ENCODE measurements around the gene PIGL.
"Not testable (repeated sequence)": the region's sequence is repeated elsewhere in the genome, so short reads cannot be mapped to it uniquely, and the experiment has no call there.

Gene PIGL

DNA sequence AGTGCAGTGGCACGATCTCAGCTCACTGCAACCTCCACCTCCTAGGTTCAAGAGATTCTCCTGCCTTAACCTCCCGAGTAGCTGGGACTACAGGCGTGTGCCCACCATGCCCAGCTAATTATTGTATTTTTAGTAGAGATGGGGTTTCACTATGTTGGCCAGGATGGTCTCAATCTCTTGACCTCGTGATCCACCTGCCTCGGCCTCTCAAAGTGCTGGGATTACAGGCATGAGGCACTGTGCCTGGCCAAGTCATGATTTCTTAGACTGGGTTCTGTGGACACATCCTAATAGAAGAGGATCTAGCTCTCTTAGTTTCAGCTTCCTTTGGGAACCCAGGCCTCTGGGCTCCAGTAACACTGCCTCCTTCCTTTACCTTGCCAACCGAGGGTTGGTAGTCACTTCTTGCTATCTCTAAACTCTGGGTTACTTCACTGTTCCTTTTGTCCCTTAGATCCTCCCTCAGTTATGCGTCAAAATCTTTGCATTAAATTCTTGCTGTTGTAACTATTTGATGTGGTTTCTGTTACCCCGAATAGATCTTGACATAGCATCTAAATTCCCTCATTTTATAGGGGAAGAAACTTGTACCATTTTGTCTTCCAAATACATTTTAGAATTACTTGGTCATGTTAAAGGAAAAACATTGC, 13.0 kb downstream of the PIGL start:
- H3K4me2 ChIP-seq (ENCODE audit: low read length); H3K4me3 ChIP-seq (ENCODE audit: low read length); H3K36me3 ChIP-seq (ENCODE audit: insufficient read depth, low read length); H3K9me3 ChIP-seq (replicated peaks; ENCODE audit: low read length); H3K27me3 ChIP-seq (ENCODE audit: control insufficient read depth, insufficient read depth, low read length); H3K9ac ChIP-seq (ENCODE audit: low read depth, low read length); H3K4me1 ChIP-seq (ENCODE audit: control insufficient read depth, insufficient read depth, low read length): not testable (repeated sequence)

GRCh38 chr17:16232391-16232790, 15.4 kb downstream of the PIGL start:
- Histone ChIP-seq H3K4me1 (ENCODE audit: control insufficient read depth, insufficient read depth, low read length) (peaks cover 2% of the 10 kb centered on the region), H3K4me3 (ENCODE audit: low read length) (no peak overlapping the region), H3K36me3 (ENCODE audit: insufficient read depth, low read length) (no peaks in the 10 kb centered on the region), H3K4me2 (ENCODE audit: low read length) (no peak overlapping the region), H3K9ac (ENCODE audit: low read depth, low read length) (no peak overlapping the region), H3K27me3 (ENCODE audit: control insufficient read depth, insufficient read depth, low read length) (no peaks in the 10 kb centered on the region), H3K9me3 (replicated peaks; ENCODE audit: low read length) (no peaks in the 10 kb centered on the region)

DNA sequence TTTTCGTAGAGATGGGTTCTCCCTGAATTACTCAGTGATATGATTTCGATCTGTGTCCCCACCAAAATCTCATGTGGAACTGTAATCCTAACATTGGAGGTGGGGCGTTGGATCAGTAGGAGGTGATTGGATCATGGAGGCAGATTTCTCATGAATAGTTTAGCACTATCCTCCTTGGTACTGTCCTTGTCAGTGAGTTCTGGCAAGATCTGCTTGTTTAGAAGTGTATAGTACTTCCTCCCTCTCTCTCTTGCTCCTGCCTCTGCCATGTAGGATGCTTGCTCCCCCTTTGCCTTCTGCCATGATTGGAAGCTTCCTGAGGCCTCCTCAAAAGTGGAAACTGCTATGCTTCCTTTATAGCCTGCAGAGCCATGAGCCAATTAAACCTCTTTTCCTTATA, 22.9 kb downstream of the PIGL start:
- peaks cover 5% of the 10 kb centered on the region for H3K4me1 ChIP-seq (ENCODE audit: control insufficient read depth, insufficient read depth, low read length)
- H3K9ac ChIP-seq (ENCODE audit: low read depth, low read length): no peak overlapping the region
- H3K36me3 ChIP-seq (ENCODE audit: insufficient read depth, low read length): no peaks in the 10 kb centered on the region
- no peaks in the 10 kb centered on the region for H3K27me3 ChIP-seq (ENCODE audit: control insufficient read depth, insufficient read depth, low read length)
- H3K4me3 ChIP-seq (ENCODE audit: low read length): no peak overlapping the region
- no peaks in the 10 kb centered on the region for H3K9me3 ChIP-seq (replicated peaks; ENCODE audit: low read length)
- H3K4me2 ChIP-seq (ENCODE audit: low read length): no peak overlapping the region

DNA sequence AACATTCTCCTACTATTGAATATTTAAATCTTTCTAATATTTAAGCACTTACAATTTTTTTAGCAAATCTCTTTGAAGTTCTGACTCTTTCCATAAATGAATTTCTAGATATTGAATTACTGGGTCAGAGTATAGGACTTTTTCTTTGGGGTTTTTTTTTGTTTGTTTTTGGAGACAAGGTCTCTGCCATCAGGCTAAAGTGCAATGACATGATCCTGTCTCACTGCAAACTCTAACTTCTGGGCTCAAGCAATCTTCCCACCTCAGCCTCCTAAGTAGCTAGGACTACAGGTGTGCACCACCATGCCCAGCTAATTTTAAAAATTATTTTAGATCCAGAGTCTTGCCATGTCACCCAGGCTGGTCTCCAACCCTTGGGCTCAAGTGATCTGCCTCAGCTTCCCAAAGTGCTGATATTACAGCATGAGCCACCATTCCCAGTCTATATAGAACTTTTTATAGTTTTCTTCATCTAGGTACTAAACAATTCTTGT, 24.9 kb downstream of the PIGL start:
- Histone ChIP-seq H3K9ac (ENCODE audit: low read depth, low read length) (no peak overlapping the region), H3K4me1 (ENCODE audit: control insufficient read depth, insufficient read depth, low read length) (peaks cover 5% of the 10 kb centered on the region), H3K36me3 (ENCODE audit: insufficient read depth, low read length) (no peaks in the 10 kb centered on the region), H3K27me3 (ENCODE audit: control insufficient read depth, insufficient read depth, low read length) (no peaks in the 10 kb centered on the region), H3K4me2 (ENCODE audit: low read length) (no peak overlapping the region), H3K4me3 (ENCODE audit: low read length) (no peak overlapping the region), H3K9me3 (replicated peaks; ENCODE audit: low read length) (no peaks in the 10 kb centered on the region)

GRCh38 chr17:16243385-16243784, 26.4 kb downstream of the PIGL start:
- no peaks in the 10 kb centered on the region for H3K9me3 ChIP-seq (replicated peaks; ENCODE audit: low read length)
- no peak overlapping the region for H3K9ac ChIP-seq (ENCODE audit: low read depth, low read length)
- H3K4me1 ChIP-seq (ENCODE audit: control insufficient read depth, insufficient read depth, low read length): peaks cover 5% of the 10 kb centered on the region
- H3K4me3 ChIP-seq (ENCODE audit: low read length): no peak overlapping the region
- H3K4me2 ChIP-seq (ENCODE audit: low read length): no peak overlapping the region
- H3K36me3 ChIP-seq (ENCODE audit: insufficient read depth, low read length): no peaks in the 10 kb centered on the region
- no peaks in the 10 kb centered on the region for H3K27me3 ChIP-seq (ENCODE audit: control insufficient read depth, insufficient read depth, low read length)

- H3K4me3 ChIP-seq (ENCODE audit: low read length): no peak overlapping the region
- no peaks in the 10 kb centered on the region for H3K36me3 ChIP-seq (ENCODE audit: insufficient read depth, low read length)
- H3K9me3 ChIP-seq (replicated peaks; ENCODE audit: low read length): no peaks in the 10 kb centered on the region
- H3K4me1 ChIP-seq (ENCODE audit: control insufficient read depth, insufficient read depth, low read length): peaks cover 5% of the 10 kb centered on the region
- no peaks in the 10 kb centered on the region for H3K27me3 ChIP-seq (ENCODE audit: control insufficient read depth, insufficient read depth, low read length)
- H3K4me2 ChIP-seq (ENCODE audit: low read length): no peak overlapping the region
- H3K9ac ChIP-seq (ENCODE audit: low read depth, low read length): no peak overlapping the region
Measured at GRCh38 chr17:16243801-16244567, 27.0 kb downstream of the PIGL start.

DNA sequence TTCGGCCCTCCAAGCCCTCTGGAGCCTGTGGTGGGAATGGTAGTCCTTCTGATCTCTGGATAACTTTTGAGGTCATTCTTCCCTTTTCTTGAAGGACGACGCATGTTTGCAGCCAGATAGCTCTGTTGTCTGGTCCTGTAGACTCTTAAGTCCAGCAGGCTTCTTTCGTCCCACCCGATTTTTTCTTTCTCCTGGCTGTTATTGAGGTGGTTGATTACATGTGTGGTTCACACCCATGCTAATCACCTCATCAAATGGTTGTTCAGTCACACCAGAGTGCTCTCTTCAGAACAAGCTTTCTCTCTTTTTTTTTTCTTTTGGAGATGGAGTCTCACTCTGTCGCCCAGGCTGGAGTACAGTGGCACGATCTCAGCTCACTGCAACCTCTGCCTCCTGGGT, 30.6 kb downstream of the PIGL start:
- peaks cover 14% of the 10 kb centered on the region for H3K4me1 ChIP-seq (ENCODE audit: control insufficient read depth, insufficient read depth, low read length)
- no peak overlapping the region for H3K9ac ChIP-seq (ENCODE audit: low read depth, low read length)
- no peak overlapping the region for H3K4me2 ChIP-seq (ENCODE audit: low read length)
- H3K36me3 ChIP-seq (ENCODE audit: insufficient read depth, low read length): no peaks in the 10 kb centered on the region
- H3K4me3 ChIP-seq (ENCODE audit: low read length): no peak overlapping the region
- no peaks in the 10 kb centered on the region for H3K9me3 ChIP-seq (replicated peaks; ENCODE audit: low read length)
- no peaks in the 10 kb centered on the region for H3K27me3 ChIP-seq (ENCODE audit: control insufficient read depth, insufficient read depth, low read length)

GRCh38 chr17:16250635-16251034, 33.6 kb downstream of the PIGL start:
- no peak overlapping the region for H3K9ac ChIP-seq (ENCODE audit: low read depth, low read length)
- H3K27me3 ChIP-seq (ENCODE audit: control insufficient read depth, insufficient read depth, low read length): no peaks in the 10 kb centered on the region
- H3K9me3 ChIP-seq (replicated peaks; ENCODE audit: low read length): no peaks in the 10 kb centered on the region
- H3K36me3 ChIP-seq (ENCODE audit: insufficient read depth, low read length): no peaks in the 10 kb centered on the region
- no peak overlapping the region for H3K4me2 ChIP-seq (ENCODE audit: low read length)
- peaks cover 15% of the 10 kb centered on the region for H3K4me1 ChIP-seq (ENCODE audit: control insufficient read depth, insufficient read depth, low read length)
- H3K4me3 ChIP-seq (ENCODE audit: low read length): no peak overlapping the region

GRCh38 chr17:16251043-16251442, 34.0 kb downstream of the PIGL start:
- peaks cover 19% of the 10 kb centered on the region for H3K4me1 ChIP-seq (ENCODE audit: control insufficient read depth, insufficient read depth, low read length)
- no peak overlapping the region for H3K9ac ChIP-seq (ENCODE audit: low read depth, low read length)
- H3K27me3 ChIP-seq (ENCODE audit: control insufficient read depth, insufficient read depth, low read length): no peaks in the 10 kb centered on the region
- H3K36me3 ChIP-seq (ENCODE audit: insufficient read depth, low read length): no peaks in the 10 kb centered on the region
- H3K4me3 ChIP-seq (ENCODE audit: low read length): no peak overlapping the region
- no peak overlapping the region for H3K4me2 ChIP-seq (ENCODE audit: low read length)
- no peaks in the 10 kb centered on the region for H3K9me3 ChIP-seq (replicated peaks; ENCODE audit: low read length)

DNA sequence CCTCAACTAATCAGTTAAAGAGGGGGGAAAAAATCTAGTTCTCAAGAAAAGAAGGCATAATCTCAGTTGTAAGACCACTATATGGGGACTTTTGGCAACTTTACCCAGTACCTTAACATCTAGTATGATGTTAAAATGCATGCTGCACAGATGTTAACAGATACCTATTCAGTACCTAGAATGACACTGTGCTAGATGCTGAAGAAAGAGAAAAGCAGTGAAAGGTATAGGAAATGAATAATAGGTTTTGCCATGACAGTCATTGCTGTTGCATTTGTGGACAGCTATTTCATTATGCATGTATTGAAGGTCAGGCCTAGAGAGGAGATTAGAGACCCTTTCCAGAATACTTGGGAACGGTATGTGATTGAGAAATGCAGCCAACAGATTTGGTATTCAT, 34.5 kb downstream of the PIGL start:
- Histone ChIP-seq H3K9ac (ENCODE audit: low read depth, low read length) (no peak overlapping the region), H3K4me2 (ENCODE audit: low read length) (no peak overlapping the region), H3K36me3 (ENCODE audit: insufficient read depth, low read length) (no peaks in the 10 kb centered on the region), H3K4me1 (ENCODE audit: control insufficient read depth, insufficient read depth, low read length) (peaks cover 19% of the 10 kb centered on the region), H3K9me3 (replicated peaks; ENCODE audit: low read length) (no peaks in the 10 kb centered on the region), H3K4me3 (ENCODE audit: low read length) (no peak overlapping the region), H3K27me3 (ENCODE audit: control insufficient read depth, insufficient read depth, low read length) (no peaks in the 10 kb centered on the region)

GRCh38 chr17:16254773-16255400, 37.9 kb downstream of the PIGL start:
- Histone ChIP-seq H3K4me2 (ENCODE audit: low read length) (no peak overlapping the region), H3K36me3 (ENCODE audit: insufficient read depth, low read length) (no peaks in the 10 kb centered on the region), H3K9ac (ENCODE audit: low read depth, low read length) (peak overlapping the region; percentile 18), H3K4me3 (ENCODE audit: low read length) (no peak overlapping the region), H3K27me3 (ENCODE audit: control insufficient read depth, insufficient read depth, low read length) (no peaks in the 10 kb centered on the region), H3K4me1 (ENCODE audit: control insufficient read depth, insufficient read depth, low read length) (peaks cover 19% of the 10 kb centered on the region), H3K9me3 (replicated peaks; ENCODE audit: low read length) (no peaks in the 10 kb centered on the region)
